SK-N-DZ (cell line): ENCODE measurements around the gene JAG1.

Experiments
- DNase-seq: peaks from one replicate; pipeline ENCODE4 v3.0.0-alpha.2; 2015; ENCODE audit warnings: low spot score

JAG1 gene

GRCh38 chr20:10668677-10669368, 5.0 kb downstream of the JAG1 start:
- no peak for DNase-seq

GRCh38 chr20:10667560-10668167, 6.1 kb downstream of the JAG1 start:
- no peak for DNase-seq

DNA sequence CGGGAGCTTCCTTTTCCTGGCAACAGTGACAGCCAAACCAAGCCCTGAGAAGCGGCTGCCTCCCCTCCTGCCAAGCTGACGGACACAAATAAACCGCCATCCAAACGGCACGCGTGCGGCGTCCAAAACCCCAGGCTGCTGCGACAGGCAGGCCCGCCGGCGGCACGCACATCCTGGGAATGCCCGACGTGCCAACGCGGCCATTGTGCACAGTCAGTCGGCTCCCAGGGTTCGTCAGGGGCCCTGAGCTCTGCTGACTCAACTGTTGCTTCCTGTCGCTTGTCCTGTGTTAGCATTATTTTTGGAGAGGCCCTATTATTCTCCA, 6.8 kb downstream of the JAG1 start:
- no peak for DNase-seq

GRCh38 chr20:10666221-10667076, 7.3 kb downstream of the JAG1 start:
- DNase-seq, result no peak

- DNase-seq, result no peak
Measured at GRCh38 chr20:10665791-10666190, 8.0 kb downstream of the JAG1 start.

DNA sequence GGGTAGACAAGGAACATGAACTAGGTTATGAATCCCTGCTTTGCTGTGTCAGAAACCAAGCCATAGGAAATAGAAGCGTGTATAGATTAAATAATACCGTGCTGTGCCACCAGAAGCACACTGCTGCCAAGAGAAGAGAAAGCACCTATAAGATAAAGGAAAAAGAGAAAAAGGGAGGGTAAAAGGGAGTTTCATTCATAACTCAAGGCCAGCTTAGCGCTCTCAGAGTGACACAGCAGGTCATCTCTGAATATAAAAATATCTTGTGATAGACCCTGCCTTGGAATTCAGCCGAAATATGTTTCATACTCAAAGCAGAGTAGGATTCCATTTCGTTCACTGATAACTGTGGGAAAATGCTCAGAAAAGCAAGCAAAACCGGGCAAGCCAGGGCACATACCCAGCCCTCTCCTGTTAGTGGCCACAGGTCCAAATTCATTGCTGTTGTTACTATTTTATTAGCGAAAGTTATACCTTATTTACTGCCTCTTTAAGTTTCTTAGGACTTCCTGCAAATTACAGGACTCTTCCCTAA, 8.7 kb downstream of the JAG1 start:
- no peak for DNase-seq

DNA sequence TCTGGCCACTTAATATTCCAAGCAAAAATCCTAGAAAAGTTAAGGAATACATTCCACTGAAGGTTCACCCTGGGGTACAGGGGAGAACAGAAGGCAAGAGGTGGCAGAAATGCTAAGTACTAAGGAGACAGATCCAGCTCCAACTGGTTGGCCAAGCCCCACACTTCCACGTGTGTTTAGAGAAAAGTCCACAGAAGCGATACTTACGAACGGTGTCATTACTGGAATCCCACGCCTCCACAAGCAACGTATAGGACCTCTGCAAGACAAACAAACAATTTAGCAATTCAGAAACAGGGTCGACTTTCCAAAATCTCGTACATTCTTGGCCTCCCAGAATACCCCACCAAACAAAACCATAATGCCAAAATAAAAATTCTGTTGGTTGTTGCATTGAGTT, 10.0 kb downstream of the JAG1 start:
- no peak for DNase-seq

GRCh38 chr20:10662661-10663458, 10.9 kb downstream of the JAG1 start:
- DNase-seq, result no peak

- no peak for DNase-seq
Measured at GRCh38 chr20:10662151-10662550, 11.6 kb downstream of the JAG1 start.

- no peak for DNase-seq
Measured at GRCh38 chr20:10661261-10661660, 12.5 kb downstream of the JAG1 start.

- no peak for DNase-seq
Measured at GRCh38 chr20:10660661-10661060, 13.1 kb downstream of the JAG1 start.

- no peak for DNase-seq
Measured at GRCh38 chr20:10659651-10660601, 13.9 kb downstream of the JAG1 start.

- no peak for DNase-seq
Measured at GRCh38 chr20:10658876-10659632, 14.7 kb downstream of the JAG1 start.

- no peak for DNase-seq
Measured at GRCh38 chr20:10658051-10658823, 15.6 kb downstream of the JAG1 start.

DNA sequence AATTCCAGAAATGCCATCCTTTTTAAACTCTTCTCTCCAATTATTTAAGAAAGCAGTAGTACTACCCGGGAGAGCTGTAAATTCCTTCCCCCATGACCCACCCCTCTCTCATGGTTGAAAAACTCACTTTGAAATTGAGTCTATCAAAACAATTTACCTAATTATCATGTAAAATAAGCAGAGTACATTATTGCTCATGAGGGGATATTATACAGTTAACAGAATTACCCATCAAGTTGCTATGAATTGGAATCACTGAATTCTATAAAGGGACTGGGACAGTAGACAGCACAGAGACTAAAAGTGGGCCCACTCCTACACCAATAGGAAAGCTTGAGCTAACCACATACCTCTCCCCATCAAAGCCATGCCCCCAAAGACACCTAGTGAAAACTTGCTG, 16.3 kb downstream of the JAG1 start:
- no peak for DNase-seq

DNA sequence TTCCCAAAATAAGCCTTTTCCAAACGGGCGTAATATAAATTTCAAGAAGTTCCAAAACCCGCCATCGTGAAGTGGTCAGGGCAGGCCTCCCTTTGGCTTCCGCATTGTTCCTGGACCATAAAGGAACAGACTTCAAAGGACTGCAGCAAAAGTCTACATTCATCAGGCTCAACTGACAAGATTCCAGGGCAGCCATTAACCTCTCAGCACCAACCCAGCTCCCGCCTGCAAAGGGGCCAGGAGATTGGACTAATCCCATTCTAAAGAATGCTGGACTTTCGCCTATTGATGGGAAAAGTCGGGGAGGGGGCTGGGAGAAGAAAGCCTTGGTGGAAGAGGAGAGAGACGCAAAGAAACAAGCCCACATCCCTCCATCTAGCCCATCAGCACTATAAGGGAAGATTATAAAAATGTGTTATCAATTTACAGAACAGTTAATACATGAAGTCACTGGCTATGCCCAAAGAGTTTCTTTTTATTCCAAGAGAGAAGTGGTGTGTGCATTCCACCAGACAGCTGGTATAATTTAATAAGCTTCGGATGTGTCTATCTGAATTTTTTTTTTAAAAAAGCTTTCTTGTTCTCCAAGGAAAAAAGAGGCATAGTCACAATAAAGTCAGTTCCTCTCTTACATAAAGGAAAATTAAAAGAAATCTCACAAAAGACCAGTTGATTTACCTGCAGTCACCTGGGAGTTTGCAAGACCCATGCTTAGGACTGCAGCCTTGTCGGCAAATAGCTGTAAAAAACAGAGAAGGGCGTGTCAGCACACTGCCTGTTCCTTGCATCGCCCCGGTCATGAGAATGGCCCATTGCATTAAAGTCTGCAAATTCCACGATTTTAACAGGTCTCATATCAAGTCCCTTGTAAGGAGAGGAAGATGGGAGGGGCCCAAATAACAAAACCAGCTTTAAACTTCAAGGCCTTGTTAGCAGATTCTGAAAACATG, 17.8 kb downstream of the JAG1 start:
- DNase-seq, result no peak

- DNase-seq, result peak; percentile 91
Measured at GRCh38 chr20:10654630-10655029, 19.2 kb downstream of the JAG1 start.

DNA sequence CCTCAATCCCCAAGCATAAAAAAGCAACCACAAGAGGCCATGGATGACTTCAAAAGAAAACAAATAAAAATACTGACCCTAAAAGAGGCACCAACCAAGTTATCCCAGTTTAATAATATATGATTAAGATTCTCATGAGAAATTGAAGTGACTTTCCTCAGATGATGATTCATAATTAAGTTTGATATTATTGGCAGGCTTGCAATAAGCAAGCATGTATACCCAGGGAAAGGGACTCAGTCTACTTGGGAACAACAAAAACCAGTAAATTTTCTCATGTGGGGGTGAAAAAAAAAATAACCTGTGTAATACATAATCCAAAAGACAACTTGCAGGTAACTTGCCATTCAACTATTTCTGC, 19.6 kb downstream of the JAG1 start:
- no peak for DNase-seq
